HG02642 (cell line): ENCODE results near the gene NSG2.
"Not testable (repeated sequence)": the region's sequence is repeated elsewhere in the genome, so short reads cannot be mapped to it uniquely, and the experiment has no call there.

Experiments used
- ATAC-seq: cut with Tn5 transposase; IDR thresholded peaks from one replicate; pipeline ENCODE4 v1.9.1; 2021; ENCODE audit warnings: mild to moderate bottlenecking; ENCODE audit not compliant: unreplicated experiment, poor library complexity

NSG2 gene

DNA sequence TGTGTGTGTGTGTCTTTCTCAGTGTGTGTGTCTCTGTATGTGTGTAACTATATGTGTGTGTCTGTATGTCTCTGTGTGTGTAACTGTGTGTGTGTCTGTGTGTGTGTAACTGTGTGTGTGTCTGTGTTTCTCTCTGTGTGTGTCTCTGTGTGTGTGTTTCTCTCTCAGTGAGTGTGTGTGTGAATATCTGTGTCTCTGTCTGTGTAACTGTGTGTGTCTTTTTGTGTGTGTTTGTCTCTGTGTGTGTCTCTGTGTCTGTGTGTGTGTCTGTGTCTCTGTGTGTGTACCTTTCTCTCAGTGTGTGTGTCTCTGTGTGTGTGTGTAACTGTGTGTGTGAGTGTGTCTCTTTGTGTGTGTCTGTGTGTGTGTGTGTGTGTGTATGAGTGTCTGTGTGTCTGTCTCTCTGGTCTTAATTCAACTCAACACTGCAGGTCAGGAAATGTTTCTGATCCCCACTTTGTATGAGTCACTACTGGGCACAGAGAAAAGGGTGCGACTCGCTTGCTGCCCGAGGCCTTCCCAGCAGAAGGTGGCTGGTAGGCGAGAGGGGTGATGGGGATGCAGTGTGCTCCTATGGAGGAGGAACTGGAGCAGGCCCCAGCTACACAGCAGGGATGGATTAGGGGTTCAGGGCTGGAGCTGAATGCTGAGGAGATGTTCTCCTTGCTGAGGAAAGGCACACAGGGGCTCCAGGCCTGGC lies 52.1 kb downstream of the NSG2 start:
- ATAC-seq: no peak

DNA sequence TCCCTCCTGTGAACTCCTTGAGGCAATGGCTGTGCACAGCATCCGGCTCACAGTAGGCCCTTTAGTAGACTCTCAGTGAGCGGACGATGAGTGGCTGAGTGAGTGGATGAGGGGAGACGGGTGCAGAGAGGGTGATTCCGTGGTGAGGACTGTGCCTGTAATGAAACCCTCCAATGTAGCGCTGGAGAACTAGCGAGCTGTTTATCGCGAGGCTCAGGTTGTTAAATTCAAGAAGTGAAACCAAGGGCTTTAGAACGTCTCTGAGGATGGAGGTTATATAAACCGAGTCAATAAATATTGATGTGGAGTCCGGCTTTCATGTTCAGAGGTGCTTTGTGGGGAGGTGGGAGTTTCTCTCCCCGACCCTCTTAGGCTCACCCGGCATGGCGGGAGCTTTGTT lies 53.2 kb downstream of the NSG2 start:
- ATAC-seq: no peak

DNA sequence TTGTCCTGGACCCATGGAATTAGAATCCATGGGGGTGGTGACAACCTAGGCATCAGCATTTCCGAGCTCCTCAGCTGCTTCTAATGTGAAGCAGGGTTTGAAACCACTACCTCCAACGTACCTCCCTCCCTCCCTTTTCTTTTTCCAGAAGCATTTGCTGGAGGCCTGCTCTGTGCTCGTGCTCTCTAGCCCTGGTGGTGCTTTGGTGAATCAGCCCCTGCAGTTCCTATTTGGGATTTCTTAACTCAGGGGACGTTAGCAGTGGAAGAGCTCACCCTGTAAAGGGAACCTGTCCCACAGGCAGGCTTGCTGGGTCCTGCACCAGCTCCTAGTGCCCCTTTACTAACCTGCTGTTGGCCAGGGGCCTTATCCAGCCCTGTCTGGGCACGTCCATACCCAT lies 55.0 kb downstream of the NSG2 start:
- ATAC-seq: no peak

DNA sequence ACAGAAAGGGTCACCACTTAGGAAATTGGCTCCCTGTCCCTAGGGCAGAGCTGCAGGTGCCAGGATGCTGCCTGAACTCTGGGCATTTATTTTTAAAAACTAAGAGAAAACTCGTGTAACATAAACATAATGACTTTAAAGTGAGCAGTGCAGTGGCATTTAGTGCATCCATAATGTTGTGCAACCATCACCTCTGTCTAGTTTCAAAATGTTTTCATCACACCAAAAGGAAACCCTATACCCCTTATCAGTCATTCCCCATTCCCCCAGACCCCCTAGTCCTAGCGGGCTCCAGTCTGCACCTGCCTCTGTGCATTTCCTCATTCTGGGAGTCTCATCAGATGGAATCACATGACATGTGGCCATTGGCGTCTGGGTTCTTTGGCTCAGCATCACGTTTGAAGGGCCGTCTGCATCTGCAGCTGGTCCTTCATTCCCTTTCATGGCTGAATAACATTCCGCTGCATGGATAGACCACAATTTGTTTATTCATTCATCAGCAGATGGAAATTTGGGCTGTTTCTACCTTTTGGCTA lies 55.8 kb downstream of the NSG2 start:
- no peak for ATAC-seq

DNA sequence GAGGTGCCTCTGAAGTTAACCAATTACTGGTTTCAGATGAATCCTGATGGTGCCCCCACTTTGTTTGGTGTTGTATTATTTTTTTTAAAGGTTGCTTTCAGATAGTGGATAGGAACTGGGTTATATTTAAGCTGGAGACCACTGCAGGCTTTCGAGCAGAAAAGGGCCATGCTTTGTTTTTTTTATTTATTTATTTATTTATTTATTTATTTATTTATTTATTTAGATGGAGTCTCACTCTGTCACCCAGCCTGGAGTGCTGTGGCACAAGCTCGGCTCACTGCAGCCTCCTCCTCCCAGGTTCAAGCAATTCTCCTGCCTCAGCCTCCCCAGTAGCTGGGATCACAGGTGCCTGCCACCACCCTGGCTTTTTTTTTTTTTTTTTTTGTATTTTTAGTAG lies 57.1 kb downstream of the NSG2 start:
- ATAC-seq: not testable (repeated sequence)

DNA sequence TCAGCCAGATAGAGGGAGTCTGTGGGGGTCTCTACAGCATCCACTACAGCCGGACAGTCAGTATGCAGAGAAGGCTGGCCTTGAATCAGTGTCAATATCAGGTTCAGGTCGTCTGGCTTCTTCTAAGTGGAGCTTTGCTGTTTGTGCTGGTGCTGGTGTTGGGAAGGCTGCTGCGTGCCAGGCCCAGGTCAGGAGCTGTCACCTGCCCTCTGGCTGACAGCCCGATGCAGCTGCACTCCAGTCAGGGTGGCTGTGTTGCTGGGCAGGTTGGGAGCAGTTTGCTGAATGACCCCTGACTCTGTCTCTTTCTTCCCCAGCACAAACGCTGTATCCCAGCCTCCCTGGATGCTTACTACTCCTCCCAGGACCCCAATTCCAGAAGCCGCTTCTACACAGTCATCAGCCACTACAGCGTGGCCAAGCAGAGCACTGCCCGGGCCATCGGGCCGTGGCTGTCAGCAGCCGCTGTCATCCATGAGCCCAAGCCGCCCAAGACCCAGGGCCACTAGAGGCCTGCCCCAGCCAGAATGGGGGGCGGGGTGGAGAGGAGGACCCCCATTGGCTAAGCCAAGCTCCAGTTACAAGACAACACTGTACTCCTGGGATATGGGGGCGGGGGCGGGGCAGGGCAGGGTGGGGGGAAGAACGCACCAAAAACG lies 61.6 kb downstream of the NSG2 start:
- no peak for ATAC-seq

DNA sequence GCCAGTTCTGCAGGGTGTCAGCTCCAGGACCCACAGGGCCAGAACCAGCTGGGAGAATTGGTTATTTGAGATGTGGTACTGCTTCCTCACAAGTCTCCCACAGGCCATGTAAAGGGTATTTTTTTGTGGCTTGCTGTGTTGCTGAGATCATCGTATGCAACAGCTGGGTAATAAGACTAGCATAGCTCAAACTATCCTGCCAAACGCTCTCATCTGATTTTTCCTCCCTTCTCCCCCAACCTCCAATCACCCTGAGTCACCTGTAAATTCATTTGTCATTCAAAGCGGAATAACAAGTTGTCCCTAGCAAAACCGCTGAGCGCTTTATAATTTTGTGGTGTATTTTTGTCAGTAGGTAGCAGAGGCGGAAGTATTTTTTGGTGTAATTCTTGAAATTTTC lies 63.2 kb downstream of the NSG2 start:
- ATAC-seq: no peak

DNA sequence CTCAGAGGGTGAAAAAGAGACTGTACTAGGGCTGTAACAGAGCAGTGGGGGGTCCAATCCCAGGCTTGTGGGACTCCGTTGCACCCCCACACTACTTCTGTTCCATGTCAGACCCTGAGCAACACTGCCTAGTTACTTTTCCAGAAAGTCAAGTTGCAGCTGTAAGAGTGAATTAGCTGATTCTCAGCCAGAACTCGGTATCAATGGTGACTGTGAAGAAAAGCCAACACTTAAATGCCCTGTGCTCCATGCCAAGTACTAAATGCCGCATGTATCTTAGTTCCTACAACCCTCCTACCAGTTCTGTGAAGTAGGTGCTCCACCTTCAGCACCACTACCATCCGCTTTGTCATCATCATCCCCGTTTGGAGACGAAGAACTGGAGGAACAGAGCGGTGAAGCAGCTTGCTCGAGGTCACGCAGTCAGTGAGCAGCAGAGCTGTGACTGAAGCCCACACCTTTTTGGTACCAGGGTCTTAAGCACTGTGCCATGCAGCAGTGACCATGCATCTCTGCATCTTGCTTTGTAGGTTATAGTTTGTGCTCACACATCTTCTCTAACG lies 64.3 kb downstream of the NSG2 start:
- no peak for ATAC-seq

DNA sequence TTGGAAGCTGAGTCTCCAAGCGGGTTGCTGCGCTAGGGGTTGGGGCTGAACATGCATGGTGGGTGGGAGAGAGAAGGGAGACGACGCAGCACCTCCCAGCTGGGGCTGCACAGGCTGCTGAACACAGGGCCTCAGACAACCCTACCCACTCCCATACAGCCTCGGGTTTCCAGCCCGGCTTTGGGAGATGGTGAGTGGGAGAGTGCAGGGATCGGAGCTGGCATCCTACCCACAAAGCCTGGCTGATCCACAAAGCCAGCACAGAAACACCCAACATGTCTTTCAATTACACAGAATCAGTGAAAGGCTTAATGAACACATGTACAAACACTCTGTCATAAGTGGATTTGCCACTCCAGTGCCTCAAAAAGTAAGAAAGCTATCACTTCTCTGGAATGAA lies 64.8 kb downstream of the NSG2 start:
- no peak for ATAC-seq

DNA sequence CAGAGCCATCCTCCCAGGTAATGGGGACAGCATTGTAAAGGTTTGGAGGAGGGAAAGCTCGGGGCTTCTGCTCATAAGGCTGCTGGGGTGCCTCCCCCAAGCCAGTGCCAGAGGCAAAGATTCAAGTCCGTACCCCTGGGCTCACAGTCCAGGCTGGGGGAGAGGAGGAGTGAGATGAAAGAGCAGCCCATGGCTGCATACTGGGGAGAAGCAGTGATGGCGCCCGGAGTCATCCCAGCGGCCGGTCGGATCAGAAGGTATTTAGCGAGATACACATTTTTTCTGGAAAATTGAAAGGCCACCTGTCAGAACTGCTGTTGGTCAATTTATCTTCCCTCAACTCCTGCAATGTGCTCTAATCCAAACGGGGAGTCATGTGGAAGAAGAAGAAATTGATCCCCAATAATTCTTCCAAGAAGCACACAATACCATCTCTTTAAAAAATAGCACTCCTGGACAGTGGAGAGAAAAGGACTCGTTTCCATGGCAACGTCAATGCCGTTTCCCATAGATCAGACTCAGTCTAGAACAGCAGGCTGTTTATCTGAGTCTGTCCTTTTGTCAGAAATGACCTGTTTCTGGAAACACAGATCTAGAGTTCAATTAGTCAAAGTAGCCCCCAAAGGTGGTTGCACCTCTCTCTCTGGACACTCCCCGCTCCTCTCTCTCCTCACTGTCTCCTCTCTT lies 65.9 kb downstream of the NSG2 start:
- no peak for ATAC-seq

DNA sequence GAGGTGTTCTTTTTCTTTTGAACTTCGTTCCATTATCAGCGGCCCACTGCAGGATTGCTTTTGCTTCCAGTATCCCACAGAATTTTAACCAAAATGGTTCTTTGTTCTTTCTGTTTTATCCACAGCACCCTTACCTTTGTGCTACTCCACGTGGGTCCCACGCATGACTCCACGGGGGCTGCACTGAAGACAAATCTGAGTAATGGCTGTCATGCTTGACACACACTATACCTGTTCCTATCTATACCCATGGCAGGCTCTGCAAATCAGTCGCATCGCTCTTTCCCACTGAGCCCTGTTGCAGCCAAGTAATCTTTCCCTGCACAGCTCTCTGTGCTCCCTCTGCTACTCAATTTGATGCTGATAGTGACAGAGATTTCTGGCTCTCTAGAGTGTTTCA lies 69.7 kb downstream of the NSG2 start:
- no peak for ATAC-seq

DNA sequence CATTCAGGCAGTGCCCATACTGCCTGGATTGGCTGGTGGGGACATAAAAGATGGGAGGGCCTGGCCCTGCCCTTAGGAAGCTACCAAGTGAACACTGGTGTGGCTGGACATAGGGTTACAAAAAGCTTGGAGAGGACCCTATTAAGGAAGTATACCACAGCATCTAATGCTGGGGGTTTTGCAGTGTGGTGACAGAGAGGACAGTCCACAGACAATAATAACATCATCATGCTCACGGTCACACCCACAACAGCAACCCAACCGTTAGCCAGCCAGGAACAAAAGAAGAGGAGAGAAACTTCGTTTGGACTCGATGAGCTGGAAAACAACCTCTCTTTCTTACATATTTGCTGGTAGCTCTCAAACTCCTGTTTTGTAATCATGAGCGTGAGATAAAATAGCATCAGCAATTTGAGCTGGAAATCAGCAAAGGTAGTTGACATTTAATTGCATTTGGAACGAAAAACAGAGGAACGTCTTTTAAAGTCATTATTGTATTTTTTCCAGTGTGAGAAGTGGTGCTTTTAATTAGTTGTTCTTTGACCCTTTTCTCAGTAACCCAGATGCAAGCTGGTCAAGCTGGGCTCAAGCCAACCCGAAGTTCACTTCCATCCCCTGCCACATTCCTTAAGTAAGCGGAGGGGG lies 73.4 kb downstream of the NSG2 start:
- no peak for ATAC-seq

DNA sequence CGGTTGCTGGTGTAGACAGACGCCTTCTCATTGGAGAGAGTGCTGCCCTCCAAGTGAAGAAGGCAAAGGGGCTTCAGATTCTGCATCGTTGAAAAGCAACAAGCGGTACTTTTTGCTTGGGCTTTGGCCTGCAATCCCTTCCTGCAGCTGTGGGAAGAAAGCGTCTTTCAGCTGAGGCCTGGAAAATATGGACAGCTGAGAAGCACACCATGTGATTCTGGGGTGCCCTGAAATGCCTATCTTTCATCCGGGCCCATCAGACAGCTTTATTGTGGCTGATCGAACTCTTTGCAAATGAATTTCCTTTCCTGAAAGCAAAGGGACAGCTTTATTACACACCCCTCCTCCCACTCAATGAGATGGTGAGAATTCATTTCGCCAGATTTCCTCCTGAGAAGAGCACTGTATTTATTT lies 74.0 kb downstream of the NSG2 start:
- ATAC-seq: no peak

DNA sequence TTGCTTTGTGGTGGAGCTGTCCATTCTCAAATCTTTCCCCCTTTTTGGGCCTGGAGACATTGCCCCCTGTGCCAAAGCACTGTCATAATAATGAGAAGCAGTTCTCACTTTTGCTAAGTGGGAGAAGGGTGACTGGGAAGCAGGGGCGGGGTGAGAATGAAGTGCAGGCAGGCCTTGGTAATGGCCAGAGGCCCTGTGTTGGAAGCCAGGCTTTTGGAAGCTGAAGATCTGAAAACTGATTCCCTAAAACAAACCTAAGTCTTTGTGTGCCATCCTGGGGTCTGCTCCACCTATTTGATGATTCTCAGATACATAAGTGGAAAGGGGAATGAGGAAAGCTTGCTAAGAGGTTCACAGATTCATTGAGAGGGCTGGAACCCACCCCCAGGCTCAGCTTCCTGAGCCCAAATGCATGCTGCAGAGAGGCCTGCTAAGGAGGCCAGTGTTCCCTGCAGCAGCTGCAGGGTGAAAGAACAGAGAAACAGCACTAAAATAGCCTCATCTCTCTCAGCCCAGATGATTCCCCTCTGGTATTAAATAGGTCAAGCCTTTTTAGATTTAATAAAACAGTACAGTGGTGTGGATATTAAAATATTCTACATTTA lies 75.0 kb downstream of the NSG2 start:
- no peak for ATAC-seq

DNA sequence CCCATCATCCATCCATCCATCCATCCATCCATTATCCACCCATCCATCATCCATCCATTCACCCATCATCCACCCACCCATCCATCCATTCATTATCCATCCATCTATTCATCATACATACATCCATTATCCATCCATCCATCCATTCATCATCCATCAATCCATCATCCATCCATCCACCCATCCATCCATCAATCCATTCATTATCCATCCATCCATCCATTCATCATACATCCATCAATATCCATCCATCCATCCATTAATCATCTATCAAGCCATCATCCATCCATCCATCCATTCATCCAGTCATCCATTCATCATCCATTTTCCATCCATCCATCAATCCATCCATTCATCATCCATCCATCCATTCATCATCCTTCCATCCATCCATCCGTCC lies 89.0 kb downstream of the NSG2 start:
- ATAC-seq: no peak

DNA sequence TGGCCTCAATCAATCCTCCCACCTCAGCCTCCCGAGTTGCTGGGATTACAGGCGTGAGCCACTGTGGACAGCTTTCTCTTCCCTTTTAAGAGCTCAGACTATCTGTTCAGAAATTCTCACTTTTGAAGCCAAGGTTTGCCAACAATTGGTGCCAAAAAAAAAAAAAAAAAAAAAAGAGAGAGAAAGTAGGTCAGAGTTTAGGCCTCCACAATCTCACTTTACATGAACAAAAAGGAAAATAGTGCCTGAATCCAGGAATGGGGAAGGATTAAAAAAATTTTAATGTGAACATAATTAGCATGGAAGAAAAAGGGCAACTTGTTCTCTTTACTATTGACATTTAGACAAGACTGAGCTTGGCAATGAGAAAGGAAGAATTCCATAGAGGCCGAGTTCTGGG lies 94.1 kb downstream of the NSG2 start:
- ATAC-seq: no peak

DNA sequence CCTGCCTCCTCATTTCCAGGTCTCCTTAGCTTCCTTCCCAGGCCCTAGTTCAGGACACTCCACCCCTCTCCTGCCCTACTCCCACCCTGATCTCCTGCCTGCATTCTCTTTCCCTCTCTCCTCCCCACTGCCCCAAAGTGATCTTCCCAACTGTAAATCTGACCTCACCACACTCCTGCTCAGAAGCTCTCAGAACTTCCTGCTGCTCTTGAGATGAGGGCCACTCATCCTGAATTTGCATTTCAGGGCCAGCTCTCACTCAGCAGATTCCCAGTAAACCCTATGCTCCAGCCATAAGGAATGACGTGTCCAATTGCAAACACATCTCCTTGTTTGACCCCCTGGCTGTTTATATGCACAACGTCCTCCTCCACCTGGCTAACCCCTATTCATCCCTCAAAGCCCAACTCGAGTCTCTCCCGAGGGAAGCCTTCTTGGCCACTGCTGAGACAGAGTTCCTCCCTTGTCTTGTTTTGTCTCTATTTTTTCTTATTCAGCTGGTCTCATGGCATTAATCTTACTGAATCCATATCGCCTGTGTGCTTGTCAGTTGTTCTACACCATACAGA lies 95.0 kb downstream of the NSG2 start:
- no peak for ATAC-seq

DNA sequence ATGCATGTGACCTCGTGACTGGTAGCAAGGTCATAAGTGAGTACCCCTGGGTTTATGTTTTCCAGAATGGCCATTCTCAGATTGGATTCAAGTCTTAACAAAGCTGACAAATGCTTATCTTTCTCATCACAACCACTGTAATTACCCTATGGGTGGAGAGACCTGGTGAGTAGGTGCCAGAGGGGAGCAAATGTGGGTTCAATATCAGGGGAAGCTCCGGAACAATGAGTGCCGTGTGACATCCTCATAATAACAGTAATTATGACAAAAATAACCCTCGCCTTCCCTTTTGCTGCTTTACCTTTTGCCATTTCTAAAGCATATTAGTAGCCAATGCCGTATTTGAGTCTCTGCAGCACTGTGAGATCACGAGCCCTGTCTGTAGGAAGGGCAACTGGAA lies 95.9 kb downstream of the NSG2 start:
- ATAC-seq: no peak

DNA sequence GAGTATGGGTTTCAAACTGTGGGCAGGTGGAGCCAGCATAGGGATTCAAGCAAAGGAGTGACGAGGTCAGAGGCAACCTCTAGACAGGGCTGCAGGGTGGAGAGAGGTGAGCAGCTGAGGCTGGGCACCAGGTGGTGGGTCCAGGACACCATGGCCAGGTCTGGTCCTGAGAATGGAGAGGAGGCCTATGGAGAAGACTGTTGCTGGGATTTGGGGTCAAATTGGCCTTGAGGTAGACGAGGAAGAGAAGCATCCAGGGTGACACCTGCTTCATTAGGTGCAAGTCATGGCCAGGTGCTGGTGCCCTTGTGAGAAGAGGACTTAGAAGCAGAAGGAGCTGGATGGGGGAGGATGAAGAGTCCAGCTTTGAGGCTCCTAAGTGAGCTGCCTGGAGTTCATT lies 99.6 kb downstream of the NSG2 start:
- no peak for ATAC-seq

DNA sequence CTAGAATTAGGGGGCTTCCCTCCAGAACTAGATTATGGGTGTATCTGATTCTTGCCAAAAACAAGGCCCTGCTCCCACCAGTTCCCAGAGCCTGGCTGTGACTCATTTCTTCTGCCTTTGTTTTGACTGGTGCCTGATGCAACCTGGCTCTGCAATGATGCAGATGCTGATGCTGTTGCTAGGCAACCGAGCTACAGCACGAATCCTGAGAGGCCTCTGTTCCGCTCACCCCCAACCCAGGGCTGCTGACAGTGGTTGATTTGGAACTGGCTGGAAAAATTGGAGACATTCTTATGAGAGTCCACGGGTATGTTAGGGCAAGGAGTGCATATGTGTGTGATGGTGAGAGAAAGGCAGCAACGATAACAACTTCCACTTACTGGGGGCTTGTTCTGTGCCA lies 100.3 kb downstream of the NSG2 start:
- no peak for ATAC-seq
